Neural crest cell (in vitro differentiated cells): ENCODE results near the gene ZNF845. TPM values are rescaled to one million over a fixed set of nuclear protein-coding genes. Genes with fewer than 3 reads are reported as not detected.
A peak's percentile ranks its signal among the peaks of the same experiment; 100 is the strongest.
"Not testable (repeated sequence)": the region's sequence is repeated elsewhere in the genome, so short reads cannot be mapped to it uniquely, and the experiment has no call there.

Source experiments
- DNase-seq: peaks from one replicate; pipeline ENCODE4 v3.0.0; 2021; ENCODE audit warnings: low read depth, mixed read lengths, low spot score
- H3K27ac Mint-ChIP-seq: one replicate; pipeline ENCODE4 v1.8.0; 2021; ENCODE audit warnings: mild to moderate bottlenecking, mixed read lengths; ENCODE audit not compliant: unreplicated experiment
- H3K27me3 Mint-ChIP-seq: 2 replicates; pipeline ENCODE4 v1.8.0; 2021; ENCODE audit warnings: low read depth, mild to moderate bottlenecking, mixed read lengths
- H3K36me3 Mint-ChIP-seq: 2 replicates; pipeline ENCODE4 v1.8.0; 2021; ENCODE audit warnings: low read depth, mild to moderate bottlenecking, mixed read lengths
- H3K4me1 Mint-ChIP-seq: 2 replicates; pipeline ENCODE4 v1.8.0; 2021; ENCODE audit warnings: mixed read lengths
- H3K4me3 Mint-ChIP-seq: one replicate; pipeline ENCODE4 v1.8.0; 2021; ENCODE audit warnings: mild to moderate bottlenecking, mixed read lengths
- H3K9me3 Mint-ChIP-seq: 2 replicates; pipeline ENCODE4 v1.8.0; 2021; ENCODE audit warnings: mixed read lengths
- total RNA-seq: library from RNA; stranded (reverse); gene quantifications from 2 replicates; pipeline ENCODE4 v1.2.1, GENCODE V29; 2021
- TF ChIP-seq, protein P1 (sequence below): fragments of 200-600 bp; sonication (generic); conservative IDR thresholded peaks from 2 replicates; pipeline ENCODE4 v1.5.0; 2021; ENCODE audit warnings: antibody characterized with exemption, mild to moderate bottlenecking

The ZNF845 gene
- total RNA-seq, 1 donor from 2014 or later, result 8.2 TPM

DNA sequence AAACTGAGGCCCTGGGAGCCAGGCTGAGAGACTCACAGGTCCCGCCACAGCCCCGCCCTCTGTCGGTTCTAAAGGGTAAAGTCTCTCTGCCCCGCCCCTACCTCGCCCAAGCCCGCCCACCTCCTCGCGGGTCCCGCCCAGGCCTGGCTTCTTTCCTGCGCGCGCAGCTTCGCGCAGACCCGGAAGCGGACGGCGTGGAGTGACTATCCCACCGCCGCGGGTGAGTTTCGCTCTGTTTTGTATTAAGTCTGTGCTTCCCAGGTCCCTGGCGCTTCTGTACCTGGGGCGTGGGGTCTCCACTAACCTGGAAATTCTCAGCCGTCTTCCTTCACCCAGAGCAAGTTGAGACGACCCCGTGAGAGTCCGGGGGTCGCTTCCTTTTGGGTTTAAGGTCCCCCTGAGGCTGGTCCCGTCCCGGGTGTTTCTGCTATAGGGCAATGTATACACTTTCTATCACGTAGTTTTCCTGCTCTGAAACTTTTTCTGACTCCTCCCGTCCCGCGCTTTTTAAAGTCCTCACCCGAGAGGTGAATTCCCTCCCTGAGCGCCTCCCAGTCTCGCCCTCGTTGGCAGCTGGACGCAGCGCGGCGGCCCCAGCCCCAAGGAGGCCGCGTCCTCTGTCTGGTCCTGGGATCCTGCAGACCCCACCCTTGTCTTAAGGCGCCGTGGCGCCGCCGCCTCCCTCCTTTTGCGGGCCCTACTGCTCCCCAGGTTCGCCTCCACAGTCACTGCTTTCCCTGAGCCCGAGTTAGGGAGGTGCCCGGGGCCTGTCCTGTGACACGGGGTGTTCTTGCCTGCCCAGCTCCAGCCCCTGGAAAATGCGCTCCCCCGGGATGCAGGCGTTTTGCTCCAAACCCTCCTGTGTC is 61.7 kb downstream of the ZNF845 start, which contains the start of gene ZNF765:
TSS of gene ZNF765 (plus strand) at position 176 of the 866 bp plus-strand sequence. CDS start 2,867 bp downstream, outside the sequence.
- H3K4me3 Mint-ChIP-seq, result peak within 1 kb of the TSS; percentile 97
- peaks cover 26% of the 10 kb centered on the region for H3K4me1 Mint-ChIP-seq
- H3K36me3 Mint-ChIP-seq, result peaks cover 9% of the 10 kb centered on the region
- TF ChIP-seq, protein P1, sequence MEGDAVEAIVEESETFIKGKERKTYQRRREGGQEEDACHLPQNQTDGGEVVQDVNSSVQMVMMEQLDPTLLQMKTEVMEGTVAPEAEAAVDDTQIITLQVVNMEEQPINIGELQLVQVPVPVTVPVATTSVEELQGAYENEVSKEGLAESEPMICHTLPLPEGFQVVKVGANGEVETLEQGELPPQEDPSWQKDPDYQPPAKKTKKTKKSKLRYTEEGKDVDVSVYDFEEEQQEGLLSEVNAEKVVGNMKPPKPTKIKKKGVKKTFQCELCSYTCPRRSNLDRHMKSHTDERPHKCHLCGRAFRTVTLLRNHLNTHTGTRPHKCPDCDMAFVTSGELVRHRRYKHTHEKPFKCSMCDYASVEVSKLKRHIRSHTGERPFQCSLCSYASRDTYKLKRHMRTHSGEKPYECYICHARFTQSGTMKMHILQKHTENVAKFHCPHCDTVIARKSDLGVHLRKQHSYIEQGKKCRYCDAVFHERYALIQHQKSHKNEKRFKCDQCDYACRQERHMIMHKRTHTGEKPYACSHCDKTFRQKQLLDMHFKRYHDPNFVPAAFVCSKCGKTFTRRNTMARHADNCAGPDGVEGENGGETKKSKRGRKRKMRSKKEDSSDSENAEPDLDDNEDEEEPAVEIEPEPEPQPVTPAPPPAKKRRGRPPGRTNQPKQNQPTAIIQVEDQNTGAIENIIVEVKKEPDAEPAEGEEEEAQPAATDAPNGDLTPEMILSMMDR, result peak; percentile 63
- DNase-seq, result peak; percentile 95
- peak within 1 kb of the TSS; percentile 96 for H3K27ac Mint-ChIP-seq
- H3K27me3 Mint-ChIP-seq, result no peaks in the 10 kb centered on the region
- no peaks in the 10 kb centered on the region for H3K9me3 Mint-ChIP-seq

DNA sequence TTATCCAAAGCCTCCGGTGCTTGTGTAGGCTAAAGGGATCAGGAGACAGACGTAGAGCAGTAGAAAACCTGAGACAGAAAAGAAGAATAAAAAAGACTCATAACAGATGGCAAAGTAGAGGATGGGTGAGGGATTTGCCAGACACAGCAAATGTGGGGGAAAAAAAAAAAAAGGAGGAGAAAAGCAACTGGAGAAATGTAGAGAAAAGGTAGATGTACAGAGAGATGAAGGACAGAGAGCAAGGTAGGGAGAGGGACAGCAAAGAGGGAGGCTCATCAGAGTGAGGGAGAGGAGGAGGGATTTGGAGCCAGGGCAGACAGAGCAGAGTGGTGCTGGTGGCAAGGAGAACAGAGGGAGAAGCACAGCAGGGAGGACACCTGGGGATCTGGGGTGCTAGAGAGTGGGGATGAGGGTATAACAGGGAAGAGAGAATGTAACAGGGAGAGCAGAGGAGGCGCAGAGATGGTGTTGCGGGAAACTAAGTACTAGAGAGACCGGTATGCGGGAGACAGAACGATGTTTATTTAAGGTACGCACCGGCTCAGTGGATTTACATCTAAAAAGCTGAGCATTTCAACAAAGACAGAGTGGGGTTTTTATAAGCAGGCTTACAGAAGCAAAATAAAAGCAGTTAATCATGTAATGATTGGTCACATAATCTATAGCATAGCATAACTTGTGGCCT is 62.4 kb downstream of the ZNF845 start:
- DNase-seq, H3K27me3 Mint-ChIP-seq, H3K9me3 Mint-ChIP-seq: not testable (repeated sequence)
- Mint-ChIP-seq H3K4me1 (peaks cover 26% of the 10 kb centered on the region), H3K4me3 (peak overlapping the region; percentile 97), H3K27ac (peak overlapping the region; percentile 10), H3K36me3 (peaks cover 15% of the 10 kb centered on the region)

DNA sequence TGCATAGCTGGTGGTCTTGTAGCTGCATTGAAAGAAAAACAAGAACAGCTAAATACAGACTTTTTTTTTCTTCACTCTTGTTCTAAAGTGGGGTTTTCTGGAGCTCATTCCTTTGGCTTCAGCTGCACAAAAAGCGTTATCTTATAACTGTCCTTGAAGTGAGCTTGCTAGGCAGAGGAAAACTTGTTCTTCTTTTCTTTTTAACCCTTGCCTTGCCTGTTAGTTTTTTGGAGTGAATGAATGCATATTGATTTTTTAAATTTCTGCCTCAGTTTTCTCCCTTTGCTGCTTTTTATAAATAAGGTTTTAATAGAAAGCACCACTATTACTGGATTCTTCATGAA is 62.9 kb downstream of the ZNF845 start:
- Mint-ChIP-seq H3K4me1 (peaks cover 26% of the 10 kb centered on the region), H3K27ac (no peak overlapping the region), H3K36me3 (peaks cover 18% of the 10 kb centered on the region), H3K4me3 (peak overlapping the region; percentile 97), H3K27me3 (no peaks in the 10 kb centered on the region), H3K9me3 (no peaks in the 10 kb centered on the region)
- DNase-seq, result no peak
- TF ChIP-seq, protein P1, result no peak

DNA sequence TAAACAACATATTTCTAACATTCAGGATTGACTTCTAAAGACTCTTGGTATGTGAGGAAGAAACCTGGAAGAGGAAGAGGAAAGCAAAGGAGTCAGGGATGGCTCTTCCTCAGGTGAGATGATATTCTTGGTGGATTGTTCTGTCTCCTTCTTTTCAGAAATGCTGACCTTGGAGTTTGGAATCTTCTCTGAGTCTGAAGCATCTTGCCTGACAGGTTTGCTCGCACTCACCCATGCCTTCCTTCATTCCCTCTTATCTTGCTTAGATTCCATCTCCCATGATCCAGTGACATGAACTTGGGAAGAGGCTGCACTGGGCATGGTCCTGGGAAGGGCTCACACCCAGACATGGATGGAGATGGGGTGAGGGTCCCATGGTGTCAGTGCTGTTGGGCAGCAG is 64.4 kb downstream of the ZNF845 start:
- not testable (repeated sequence) for DNase-seq, H3K27ac Mint-ChIP-seq, H3K9me3 Mint-ChIP-seq, H3K27me3 Mint-ChIP-seq
- peak overlapping the region; percentile 44 for H3K4me3 Mint-ChIP-seq
- H3K36me3 Mint-ChIP-seq, result peaks cover 26% of the 10 kb centered on the region
- H3K4me1 Mint-ChIP-seq, result peaks cover 26% of the 10 kb centered on the region

Other genes starting within 250 kb of the ZNF845 start
- 22.7 and 23.8 TPM in 2 replicates for gene ZNF160, start 230.3 kb upstream of the ZNF845 start, total RNA-seq
- 12.6 and 13.6 TPM in 2 replicates for gene ZNF415, start 200.8 kb upstream of the ZNF845 start, total RNA-seq
- gene ZNF347, start 174.7 kb upstream of the ZNF845 start, total RNA-seq, result 14.5 and 15.8 TPM in 2 replicates
- gene ZNF665, start 140.4 kb upstream of the ZNF845 start, total RNA-seq, result 5.2 and 8.2 TPM in 2 replicates
- 26.3 and 27.0 TPM in 2 replicates for gene ZNF677, start 78.9 kb upstream of the ZNF845 start, total RNA-seq
- gene VN1R2, start 75.5 kb upstream of the ZNF845 start, total RNA-seq, result not detected in 2 replicates
- not detected in 2 replicates for gene VN1R4, start 66.0 kb upstream of the ZNF845 start, total RNA-seq
- gene ZNF525, start 32.0 kb downstream of the ZNF845 start, total RNA-seq, result 6.9 and 8.4 TPM in 2 replicates
- 10.1 and 10.8 TPM in 2 replicates for gene ZNF765, start 61.4 kb downstream of the ZNF845 start, total RNA-seq
- gene ZNF761, start 98.2 kb downstream of the ZNF845 start, total RNA-seq, result 10.0 and 10.5 TPM in 2 replicates
- 8.2 and 8.6 TPM in 2 replicates for gene ZNF813, start 134.0 kb downstream of the ZNF845 start, total RNA-seq
- 36.6 and 41.7 TPM in 2 replicates for gene ZNF331, start 204.4 kb downstream of the ZNF845 start, total RNA-seq